ENCODE measurements around the gene RFT1.
"Not testable (repeated sequence)": the region's sequence is repeated elsewhere in the genome, so short reads cannot be mapped to it uniquely, and the experiment has no call there.

The RFT1 gene

DNA sequence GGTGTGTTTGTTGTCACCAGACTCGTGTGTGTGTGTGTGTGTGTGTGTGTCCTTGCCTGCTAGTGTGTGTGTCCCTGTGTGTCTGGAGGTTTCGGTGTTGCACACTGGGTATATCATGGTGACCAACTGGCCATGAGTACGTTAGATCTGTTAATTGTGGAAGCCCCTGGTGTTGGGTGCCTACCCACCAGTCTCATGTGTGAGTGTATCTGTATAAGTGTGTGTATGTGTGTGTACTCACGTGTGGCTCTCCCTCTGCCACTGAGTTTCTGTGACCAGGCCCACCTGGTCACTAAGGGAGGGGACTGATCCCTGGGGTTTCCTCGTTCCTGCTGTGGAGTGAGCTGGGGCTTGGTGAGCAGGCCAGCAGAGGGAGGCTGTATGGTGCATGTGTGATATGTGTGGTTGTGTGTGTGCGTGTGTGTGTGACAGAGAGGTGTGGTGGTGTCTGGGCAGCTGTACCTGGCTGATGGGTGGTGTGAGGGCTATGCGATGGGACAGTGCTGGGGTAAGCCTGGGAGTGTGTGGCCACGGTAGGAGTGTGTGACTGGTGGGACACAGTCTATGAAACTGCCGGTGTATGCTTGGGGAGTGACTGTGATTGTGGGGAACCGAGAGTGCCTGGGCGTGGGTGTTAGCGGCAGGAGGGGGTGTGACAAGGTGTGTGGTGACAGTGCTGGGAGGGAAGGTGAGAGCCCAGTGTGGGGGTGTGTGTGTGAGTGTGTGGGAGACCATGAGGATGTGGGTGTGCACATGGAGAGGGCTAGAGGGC lies 32.6 kb upstream of the RFT1 start:
- no peak for DNase-seq (ENCODE audit: low spot score)

DNA sequence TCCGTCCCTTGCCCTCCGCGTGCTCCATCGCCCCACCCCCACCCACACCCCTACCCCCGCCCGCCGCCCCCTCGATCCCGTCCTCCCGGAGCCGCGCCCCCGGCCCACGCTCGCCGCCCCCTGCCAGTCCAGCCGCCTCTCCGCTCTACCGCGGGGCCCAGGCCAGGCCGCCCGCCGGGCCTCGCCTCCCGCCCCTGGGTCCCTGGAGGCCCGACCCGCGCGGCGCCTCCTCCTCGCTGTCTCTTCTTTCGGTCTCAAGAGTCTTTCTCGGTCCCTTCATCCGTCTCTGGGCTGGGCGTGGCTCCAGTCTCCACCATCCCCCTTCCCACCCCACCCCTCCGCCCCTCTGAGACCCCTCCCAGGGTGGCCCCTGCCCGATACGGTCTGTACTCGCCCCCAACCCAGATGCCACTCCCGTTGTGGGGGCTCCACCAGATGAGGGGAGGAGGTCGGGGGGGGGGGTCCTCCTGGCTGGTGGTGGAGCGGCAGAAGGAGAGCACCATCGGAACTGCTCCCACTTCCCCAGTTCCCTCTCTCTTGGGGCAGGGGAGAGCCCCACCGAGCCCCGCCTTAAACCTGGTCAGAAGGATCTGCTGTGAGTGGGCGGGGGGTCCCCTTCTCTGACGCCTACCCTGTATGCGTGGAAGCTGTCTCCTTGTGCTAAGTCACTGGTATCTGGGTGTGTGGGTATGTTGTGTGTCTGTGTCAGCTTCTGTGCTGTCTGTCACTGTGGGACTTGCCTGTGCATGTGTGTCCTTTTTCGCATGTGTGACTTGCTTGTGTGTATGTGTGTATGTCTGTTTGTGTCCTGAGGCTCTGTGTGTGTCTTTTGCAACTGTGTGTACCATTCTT lies 31.8 kb upstream of the RFT1 start:
- peak; percentile 72 for DNase-seq (ENCODE audit: low spot score)

DNA sequence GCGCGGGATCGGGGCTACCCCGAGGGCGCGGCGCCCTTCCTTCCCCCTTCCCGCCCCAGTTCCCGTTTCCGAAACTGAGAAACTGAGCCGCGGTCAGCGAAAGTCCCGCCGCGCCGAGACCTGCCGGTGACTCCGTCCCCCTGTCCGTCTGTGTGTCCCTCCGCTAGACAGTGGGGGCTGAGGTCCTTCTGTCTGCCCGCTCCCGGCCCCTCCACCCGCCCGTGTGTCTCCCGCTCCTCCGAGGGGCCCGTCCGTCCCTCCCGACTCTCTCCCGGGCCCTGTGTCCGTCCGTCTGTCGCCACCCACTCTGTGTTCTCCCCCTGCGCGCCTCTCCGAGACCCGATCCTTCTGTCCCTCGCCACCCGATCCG lies 31.2 kb upstream of the RFT1 start:
- peak; percentile 63 for DNase-seq (ENCODE audit: low spot score)

DNA sequence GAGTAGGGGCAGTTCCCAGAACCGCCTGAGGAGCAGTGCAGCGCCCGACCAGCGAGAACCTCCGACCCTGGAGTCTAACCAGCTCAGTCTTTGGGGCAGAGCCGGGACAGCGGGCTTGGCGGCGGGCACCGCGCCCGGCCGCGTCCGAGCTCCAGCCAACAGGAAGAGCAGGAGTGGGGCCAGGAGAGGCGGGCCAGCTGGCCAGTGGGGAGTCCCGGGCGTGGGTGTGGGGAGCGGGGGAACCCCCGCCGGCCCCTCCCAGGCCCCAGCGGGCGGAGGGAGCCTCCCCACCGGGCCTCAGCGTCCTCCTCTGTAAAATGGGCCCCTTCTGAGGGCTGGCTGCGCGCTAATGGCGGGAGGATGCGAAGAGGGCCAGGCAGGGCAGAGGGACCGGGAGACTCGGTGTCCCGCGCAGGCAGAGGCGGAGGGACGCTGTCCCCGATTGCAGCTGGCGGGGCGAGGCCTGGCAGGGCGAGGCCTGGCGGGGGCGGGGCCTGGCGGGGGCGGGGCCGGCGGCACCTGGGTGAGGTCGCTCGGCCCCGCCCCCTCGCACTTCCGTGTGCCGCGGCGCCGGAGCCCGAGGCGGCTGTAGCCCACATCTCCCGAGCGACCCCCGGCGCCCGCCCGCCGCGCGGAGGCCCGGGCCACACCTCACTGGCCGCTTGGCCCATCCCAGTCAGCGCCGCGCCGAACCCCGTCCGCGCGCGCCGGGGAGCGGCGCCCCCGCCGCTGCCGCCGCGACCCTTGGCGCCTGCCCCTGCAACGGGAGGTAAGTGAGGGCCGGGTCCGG lies 30.6 kb upstream of the RFT1 start, which contains the start of gene PRKCD:
Gene PRKCD (plus strand): TSS at position 550 of the 790 bp plus-strand sequence. CDS start 17,214 bp downstream, outside the sequence.
- DNase-seq (ENCODE audit: low spot score): peak; percentile 92

DNA sequence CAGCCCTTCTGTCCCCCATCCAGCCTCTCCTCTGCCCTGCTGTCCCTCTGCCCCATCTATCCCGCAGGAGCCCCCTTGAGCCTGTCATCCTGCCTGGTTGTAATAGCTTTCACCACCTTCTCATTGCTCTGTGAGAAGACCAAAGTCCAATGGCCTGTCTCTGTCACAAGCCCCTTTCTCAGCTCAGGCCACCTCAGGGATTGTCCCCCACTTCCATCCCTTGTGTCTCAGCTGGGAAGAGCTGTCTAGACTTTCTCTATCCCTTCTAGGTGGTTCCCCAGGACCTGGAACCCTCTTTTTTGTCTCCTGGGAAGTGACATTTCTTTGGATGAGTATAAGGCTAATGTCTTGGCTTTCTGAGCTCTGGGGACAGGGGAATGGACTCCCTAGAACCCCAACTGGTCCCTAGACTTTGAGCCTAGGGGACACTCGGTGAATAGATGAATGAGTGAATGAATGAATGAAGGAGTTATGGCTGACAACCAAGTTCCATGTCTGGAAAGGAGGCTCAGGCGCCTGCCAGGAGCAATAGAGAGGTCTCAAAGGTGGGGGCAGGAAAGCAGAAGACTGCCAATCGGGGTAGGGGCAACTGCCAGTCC lies 29.9 kb upstream of the RFT1 start:
- DNase-seq (ENCODE audit: low spot score): no peak

DNA sequence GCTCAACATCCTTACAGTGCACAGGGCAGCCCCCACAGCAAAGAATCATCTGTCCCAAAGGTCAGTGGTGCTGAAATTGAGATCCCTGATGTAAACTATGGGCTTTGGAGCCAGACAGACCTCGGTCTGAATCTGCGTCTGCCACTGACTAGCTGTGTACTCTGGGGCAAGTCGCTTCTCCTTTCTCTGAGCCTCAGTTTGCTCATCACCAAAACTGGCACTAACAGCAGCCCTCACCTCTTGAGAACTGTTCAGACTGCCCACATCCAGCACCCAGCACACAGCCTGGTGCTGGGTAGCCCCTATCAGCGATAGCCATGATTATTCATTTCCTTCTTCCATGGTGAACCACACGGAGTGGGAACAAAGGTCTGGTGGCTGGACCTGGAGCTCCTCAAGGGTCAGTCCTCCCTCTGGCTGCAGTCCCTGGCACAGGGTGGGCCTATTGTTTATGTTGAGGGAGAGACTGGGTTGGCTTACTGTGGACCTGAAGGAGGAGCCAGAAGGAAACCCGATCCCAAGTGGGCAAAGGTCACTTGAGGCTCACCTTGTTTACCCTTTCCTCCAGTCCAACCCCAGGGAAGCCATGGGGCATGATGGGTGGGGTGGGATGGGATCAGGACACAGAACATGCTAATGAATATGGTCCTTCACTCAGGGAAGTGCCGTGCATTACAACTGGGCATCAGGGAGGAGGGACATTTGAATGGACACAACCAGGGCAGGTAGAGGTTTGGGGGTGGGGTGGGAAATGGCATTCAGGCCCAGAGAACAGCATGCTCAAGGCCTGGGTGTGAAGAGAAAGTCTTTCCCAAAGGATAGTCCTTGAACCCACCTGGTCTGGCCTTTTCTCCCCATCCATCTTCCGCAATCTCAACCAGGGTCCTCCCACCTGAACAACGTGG lies 29.2 kb upstream of the RFT1 start:
- DNase-seq (ENCODE audit: low spot score): no peak

DNA sequence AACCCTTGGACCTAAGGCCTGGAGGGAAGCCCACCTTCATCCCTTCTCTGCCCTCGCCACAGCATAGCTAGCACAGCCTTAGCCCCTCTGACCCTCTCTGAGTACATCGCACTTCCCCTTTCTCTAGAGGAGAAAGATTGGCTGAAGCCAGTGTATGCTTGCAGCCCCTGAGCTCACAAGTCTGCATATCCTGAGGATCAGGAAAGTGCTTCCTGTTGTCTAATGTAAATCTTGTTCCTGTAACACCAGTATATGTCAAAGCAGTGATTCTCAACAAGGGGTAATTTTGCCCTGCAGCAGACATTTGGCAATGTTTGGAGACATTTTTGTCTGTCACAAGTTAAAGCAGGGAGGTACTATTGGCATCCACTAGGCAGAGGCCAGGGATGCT lies 28.5 kb upstream of the RFT1 start:
- no peak for DNase-seq (ENCODE audit: low spot score)

DNA sequence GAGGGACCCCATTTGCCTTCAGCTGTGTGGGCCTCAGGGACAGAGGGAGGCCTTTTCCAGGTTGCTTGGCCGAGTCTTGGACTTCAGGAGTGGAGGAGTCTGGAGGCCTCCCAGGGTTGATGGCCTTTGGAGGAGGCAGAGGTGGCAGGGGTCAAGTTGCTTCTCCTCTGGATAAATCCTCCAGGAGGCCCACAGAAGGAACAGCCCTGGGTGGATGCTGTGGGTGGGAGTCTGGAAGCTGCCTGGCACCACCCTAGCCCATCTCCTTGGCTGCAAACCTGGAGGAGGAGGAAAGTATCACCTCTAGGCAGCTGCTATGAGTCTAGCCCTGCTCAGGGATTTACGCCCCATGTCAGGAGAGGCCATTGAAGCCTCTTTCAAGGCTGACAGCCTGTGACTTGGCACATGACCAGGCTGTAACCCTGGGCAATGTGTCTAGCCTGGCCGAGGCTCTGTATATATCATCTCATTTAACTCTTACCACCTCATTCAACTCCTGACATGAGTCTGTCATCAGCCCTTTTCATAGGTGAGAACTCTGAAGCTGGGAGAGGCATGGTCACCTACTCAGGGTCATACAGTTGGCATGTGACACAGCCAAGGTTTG lies 27.8 kb upstream of the RFT1 start:
- DNase-seq (ENCODE audit: low spot score): no peak

DNA sequence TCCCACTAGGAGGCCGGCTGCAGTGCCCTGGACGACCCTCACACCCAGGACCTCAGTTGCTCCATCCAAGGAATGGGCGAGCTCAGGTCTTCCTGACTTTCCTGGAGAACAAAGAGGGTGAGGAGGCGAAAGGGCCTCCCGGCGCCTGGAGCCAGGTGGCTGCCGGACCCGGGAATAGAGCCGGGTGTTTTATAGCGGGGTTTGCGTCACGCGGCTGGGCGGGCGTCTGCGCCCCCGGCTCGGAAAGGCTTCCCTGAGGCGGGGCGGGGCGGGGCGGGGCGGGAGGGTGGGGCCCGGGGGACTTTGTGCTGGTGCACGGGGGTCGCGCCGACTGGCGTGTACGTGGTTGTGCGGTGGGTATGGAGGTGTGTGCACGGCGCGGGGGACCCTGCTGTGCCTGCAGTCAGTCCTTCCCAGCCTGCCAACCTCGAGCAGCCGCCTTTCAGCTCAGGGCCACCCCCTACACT lies 26.2 kb upstream of the RFT1 start:
- no peak for DNase-seq (ENCODE audit: low spot score)

DNA sequence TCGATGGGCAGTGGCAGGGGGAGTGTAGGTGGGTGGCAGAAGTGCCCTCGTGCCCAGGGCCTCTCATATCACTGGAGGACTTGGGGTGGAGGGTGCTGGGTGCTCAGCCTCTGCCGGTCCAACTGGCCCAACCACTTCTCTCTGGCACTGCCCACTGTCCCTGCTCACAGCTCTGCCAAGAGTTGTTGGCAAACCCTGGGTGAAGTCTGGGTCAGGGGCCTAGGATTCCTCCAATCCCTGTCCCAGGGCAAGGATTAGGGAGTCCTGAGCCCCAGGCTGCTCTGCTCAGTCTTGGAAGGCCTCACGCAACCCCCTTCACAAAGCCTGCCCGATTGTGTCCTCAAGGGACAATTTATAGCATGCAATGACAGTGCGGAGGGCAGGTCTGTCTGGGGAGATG lies 25.5 kb upstream of the RFT1 start:
- DNase-seq (ENCODE audit: low spot score): no peak

DNA sequence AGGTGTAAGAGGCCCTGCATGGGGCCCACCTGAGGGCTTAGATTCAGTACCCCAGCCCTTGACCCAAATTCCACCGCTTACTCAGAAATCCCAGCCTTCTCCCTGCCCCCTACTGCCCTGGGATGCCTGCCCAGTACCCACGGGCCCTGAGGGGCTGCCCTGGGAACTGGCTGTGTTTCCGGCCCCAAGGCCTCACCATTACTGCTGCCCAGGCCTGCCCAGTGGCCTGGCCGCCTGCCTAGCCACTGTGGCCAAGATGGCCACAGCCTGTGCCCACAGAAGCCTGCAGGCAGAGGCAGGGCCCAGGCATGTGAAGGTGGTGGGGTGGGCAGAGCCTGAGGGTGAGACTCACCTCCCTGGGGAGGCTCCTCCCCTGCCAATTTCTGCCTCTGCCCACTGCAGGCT lies 24.6 kb upstream of the RFT1 start:
- no peak for DNase-seq (ENCODE audit: low spot score)

DNA sequence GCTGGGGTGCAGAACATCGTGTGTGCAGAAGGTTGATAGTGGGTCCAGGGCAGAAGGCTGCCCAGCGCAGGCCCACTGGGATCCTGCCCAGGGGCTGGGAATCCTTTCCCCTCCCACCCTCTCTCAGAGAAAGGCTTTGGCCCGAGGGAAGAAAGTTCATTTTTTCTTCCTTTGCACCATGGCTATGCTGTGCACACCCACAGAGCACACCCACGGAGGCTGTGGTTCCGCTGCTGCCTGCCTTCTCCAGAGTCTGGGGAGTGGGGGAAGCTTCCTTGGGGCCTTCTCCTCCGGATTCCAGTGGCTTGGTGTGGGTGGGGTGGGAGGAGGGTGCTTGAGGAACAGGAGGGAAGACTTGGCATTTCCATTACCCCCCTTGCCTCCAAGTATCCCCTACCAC lies 23.7 kb upstream of the RFT1 start:
- no peak for DNase-seq (ENCODE audit: low spot score)

DNA sequence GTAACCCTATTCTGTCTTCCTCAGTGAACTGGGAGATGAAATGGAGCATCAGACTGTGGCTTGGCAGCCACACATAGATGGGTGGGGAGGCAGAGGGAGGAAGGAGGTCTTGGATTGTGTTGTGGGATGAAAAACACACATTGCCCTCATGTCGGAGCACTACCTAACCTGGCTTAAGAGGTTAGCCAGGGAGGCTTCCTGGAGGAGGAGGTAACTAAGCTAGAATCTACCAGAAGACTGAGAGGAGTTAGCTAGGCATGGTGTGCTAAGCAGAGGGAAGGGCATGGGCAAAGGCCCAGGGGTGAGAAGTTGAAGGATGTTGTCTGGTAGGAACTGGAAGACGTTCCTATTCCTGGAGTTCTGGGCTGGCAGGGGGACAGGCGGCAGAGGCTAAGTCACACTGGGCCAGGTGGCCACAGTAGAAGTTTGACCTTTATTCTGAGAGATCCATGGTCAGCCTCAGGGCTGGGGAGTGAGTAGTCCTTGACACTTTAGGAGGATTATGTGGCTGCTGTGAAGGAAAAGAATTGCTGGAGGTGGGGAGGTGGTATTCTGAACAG lies 23.1 kb upstream of the RFT1 start:
- DNase-seq (ENCODE audit: low spot score): no peak

DNA sequence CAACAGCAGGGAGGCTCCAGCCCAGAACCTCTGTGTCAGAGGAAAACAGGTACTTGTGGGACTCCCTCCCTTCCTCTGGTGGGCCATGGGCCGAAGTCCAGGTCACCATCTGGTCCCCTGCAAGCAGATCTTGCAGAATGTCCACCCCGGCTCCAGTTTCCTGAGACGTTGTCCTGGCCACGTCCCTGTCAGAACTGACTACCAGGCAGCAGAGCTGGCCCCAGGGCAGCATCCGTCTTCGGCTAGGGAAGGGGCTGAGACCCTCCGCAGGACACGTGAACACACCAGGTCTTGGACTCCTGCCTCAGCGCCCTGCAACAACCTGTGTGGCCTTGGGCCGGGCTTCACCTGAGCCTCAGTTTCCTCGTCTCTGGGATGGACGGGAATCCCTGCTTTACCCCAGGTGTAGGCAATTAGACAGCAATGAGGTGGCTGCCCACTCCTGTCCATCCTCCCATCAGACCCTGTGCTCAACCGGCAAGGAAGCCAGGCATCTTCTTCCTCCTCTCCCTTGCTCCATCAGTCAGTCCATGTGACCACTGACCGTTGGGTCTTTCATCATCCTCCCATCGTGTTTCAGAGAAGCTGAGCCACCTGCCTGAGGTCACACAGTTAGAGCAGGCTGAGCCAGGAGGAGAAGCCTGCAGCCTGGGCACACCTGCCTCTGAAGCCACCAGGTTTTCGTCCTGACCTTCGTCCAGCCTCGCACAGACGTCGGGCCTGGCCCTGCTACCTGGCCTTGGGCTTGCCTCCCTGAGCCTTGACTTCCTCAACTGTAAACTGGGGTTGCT lies 21.8 kb upstream of the RFT1 start:
- DNase-seq (ENCODE audit: low spot score): no peak

DNA sequence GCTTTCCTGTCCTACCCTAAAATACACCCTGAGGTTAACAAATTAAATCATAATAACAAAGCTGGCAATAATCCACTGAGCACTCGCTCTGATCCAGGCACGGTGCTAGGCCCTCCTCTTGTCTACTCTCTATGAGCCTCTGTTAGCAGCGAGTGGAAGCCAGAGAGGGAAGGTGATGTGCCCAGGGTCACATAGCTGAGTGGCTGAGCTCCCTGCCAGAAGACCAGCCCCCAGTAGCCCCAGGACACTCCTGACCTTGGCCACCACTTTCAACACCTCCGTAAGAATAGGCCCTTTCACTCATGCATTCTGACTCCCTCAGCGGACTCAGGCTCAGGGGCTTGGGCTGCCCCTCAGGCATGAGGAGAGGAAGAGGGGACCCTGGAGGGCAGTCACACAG lies 21.2 kb upstream of the RFT1 start:
- no peak for DNase-seq (ENCODE audit: low spot score)

DNA sequence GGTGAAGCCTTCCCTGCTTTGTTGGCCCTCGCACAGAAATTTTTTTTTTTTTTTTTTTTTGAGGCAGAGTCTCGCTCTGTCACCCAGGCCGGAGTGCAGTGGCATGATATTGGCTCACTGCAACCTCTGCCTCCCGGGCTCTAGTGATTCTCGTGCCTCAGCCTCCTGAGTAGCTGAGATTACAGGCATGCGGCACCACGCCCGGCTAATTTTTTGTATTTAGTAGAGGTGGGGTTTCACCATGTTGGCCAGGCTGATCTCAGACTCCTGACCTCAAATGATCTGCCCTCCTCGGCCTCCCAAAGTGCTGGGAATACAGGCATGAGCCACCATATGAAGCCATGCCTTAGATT lies 20.8 kb upstream of the RFT1 start:
- not testable (repeated sequence) for DNase-seq (ENCODE audit: low spot score)

DNA sequence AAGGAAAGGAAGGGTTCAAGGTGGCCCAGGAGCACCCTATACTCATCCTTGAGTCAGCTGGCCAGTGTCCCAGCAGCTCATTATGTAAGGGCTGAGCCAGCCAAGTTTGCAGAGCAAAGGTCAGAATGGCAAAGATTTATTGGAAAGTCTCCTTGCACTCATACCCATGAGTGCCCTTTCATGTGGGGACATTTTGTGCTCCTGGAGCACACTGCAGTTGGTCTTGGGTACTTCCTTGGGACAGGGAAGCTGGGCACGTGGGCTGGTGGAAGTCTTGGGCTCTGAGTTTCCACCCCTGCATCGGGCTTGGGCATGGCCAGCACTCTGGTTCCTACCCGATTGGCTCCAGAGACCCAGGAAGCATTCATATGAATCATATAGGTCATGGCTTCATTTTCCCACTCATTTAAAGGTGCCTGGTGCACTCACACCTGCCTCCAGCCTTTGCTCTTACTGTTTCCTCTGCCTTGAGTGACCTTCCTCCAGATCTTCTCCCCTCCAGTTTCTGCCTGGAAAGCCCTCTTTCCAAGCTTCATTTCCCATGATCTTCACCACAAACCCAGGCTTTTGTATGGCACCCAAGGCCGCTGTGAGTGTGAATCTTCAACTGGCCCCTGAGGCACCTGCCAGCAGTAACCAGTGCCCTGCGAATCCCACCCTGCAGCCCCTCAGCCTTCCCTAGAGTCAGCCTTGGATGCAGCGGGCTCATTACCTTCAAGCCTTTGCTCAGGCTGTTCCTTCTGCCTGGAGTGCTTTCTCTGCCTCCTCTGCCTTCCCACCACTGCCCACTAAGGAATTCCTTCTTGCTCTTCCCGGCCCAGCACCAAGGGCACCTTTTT lies 20.2 kb upstream of the RFT1 start:
- no peak for DNase-seq (ENCODE audit: low spot score)

DNA sequence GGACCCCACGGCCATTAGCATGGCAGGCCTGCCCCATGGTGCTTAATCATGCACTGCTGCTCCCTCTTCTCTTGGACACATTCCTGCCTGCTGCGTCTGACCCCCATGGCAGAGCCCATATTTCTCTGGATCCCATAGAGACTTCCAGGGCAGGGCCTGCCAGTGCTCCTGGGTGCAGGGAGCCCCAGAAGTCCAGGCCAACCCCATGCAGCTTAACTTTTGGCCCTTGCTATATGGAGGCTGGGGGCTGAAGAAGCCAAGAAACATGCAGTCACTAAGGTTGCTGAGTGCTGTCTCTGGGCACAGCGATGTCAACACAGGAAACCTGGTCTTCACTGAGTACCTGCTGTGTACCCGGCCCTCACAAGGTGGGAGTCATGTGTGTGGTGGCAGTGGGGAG lies 19.5 kb upstream of the RFT1 start:
- DNase-seq (ENCODE audit: low spot score): no peak

Data from hepatic stellate cell (primary cell).